GM20000 (cell line): ENCODE measurements around the gene ANGEL1.

ENCODE experiments used
- DNase-seq: peaks from one replicate; pipeline ENCODE4 v3.0.0; 2012; ENCODE audit warnings: low spot score
- CTCF ChIP-seq: IDR thresholded peaks from 2 replicates; pipeline ENCODE4 v1.5.1; 2012; ENCODE audit warnings: mild to moderate bottlenecking, control low read depth; ENCODE audit errors: extremely low read depth, missing control alignments

The ANGEL1 gene

GRCh38 chr14:76829650-76830421, 17.2 kb upstream of the ANGEL1 start:
- DNase-seq = no peak
- no peak for TF ChIP-seq CTCF

GRCh38 chr14:76829013-76829365, 16.3 kb upstream of the ANGEL1 start:
- no peak for DNase-seq
- no peak for TF ChIP-seq CTCF

- TF ChIP-seq CTCF = no peak
- DNase-seq = no peak
Measured at GRCh38 chr14:76828339-76829012, 15.8 kb upstream of the ANGEL1 start.

- no peak for DNase-seq
- TF ChIP-seq CTCF = no peak
Measured at GRCh38 chr14:76827696-76828296, 15.1 kb upstream of the ANGEL1 start.

- no peak for TF ChIP-seq CTCF
- no peak for DNase-seq
Measured at GRCh38 chr14:76826122-76826521, 13.4 kb upstream of the ANGEL1 start, which contains the start of gene LRRC74A. TSS of gene LRRC74A (plus strand) at chr14:76826408. CDS start at chr14:76826698, 290 bp downstream.

GRCh38 chr14:76820700-76821099, 8.0 kb upstream of the ANGEL1 start:
- no peak for DNase-seq
- no peak for TF ChIP-seq CTCF
